Stimulated activated CD8-positive, alpha-beta memory T cell treated with anti-CD3 and anti-CD28 coated beads, Interleukin-7, amount 100 ng/mL, for 4 hours (primary cell): ENCODE measurements around the gene ONECUT2.

Experiments
- DNase-seq, 2 donors: peaks; one replicate each; pipeline ENCODE4 v3.0.0-alpha.2; 2020; ENCODE audit warnings: low read depth in 2 of 2

The ONECUT2 gene

DNA sequence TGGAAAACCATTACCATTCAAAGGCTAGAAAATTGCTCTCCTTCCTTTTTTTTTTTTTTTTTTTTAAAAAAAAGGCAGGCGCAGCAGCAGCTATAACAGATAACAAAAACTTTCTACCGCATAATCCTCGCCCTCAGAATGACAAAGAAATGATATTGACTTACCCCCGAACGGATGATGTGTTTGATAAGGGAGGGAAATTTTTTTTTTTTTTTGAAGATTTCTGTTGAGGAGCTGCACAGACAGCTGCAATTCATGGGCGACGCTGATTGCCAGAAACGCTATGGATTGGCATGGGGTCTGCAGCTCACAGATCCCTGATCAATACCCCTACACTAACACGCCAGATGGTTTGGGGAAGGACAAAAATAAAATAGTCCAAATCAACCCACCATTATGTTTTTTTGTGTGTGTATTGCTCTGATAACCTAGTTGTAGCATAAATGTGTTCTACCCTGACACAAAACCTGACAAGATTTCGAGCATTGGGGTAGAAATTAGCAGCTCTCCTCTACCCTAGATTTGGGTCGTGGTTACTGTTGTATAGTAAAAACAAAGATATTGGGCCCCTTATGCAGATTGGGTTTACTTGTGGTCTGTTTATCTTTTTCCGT, 3.6 kb upstream of the ONECUT2 start:
- no peak for DNase-seq

DNA sequence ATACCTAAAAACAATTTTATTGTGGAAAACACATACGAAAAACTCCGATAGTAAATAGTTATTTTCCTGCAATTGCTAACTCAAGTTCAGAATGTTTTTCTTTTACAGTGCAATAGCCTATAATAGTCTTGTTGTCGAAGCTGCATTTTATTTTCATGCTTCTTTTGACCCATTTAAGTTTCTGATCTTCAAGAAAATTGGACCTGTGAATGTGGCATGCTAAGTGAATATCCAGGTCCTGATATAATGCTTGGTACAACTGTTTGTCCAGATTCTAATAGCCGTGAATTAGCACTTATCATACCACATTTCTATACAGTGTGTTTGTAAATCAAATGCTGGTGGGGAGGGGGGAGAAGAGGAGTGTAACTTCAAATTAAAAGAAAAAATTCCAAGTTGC, 3.0 kb upstream of the ONECUT2 start:
- DNase-seq, result no peak

DNA sequence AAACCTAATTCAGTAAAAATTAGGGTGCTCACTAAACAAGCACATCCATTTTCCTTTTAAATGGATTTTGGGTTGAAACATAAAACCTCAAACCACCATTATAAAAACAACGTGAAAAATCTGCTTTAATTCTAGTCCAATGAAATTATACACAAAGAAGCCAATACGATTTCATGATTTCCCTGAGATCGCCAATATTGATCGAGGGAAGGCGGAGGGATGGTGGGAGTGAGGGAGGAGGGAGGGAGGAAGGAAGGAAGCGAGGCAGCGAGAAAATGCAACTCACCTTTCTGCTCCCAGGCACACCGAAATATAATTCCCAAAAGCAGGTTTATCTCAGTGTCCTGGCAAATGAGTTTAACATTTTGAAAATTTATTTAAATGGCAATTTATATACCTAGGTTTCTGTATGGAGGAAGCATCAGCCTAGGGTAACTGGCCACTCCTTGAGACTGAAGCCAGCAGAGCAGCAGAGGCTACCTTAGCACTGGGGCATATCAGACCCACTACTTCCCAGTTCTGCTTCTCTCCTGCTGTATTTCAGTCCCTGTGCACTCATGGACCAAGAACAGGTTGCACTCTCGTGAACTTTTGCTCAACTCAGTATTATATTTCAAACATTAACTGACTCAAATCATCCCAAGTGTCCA, 2.3 kb upstream of the ONECUT2 start:
- DNase-seq, result no peak

DNA sequence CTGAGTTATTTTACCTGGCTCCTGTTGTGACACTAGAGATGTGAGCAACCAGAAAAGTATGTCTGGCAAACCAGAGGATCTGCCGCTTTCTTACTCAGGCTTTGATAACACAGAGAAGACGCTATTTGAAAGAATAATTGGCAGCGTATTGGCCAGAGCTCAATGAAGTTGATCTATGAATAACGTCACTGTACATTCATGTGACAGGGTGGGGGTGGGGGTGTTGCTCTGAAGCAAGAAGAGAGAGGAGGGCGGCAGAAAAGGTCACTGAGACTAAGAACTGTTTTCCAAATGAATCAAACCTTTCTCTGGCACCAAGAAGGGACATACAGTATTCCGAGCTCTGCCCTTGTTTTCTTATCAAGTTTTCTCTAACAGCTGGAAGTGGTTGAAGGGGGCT, 1.7 kb upstream of the ONECUT2 start:
- DNase-seq, result no peak

DNA sequence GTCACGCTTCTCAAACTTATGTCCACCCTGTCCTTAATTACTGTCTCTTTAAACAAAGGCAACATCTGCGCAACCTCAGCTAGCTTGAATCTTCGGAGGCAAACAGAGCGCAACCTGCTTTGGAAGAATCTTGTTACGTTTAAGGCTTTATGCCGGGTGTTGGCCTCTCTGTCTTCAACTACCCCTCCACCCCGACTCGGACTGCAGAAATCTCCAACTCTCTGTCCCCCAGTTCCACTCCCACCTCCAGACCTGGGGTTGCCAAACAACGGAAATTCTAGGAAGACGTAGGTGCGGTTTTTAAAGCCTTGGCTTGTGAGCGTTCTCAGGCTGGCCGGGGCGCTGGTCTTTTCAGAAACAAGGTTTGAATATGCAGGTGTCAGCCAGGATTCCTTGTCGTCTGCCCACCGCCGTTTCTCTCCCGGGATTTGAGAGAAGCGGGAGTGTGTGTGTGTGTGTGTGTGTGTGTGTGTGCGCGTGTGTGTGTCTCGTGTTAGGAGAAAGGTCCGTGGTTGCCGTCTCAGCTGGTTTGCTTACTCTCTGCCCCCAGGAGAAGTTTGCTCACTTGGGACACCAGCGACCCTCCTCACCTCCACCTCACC, 1.1 kb upstream of the ONECUT2 start:
- DNase-seq, result no peak

DNA sequence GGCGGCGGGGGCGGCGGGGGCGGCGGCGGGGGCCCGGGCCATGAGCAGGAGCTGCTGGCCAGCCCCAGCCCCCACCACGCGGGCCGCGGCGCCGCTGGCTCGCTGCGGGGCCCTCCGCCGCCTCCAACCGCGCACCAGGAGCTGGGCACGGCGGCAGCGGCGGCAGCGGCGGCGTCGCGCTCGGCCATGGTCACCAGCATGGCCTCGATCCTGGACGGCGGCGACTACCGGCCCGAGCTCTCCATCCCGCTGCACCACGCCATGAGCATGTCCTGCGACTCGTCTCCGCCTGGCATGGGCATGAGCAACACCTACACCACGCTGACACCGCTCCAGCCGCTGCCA, 644 bp downstream of the ONECUT2 start:
- DNase-seq, result no peak

DNA sequence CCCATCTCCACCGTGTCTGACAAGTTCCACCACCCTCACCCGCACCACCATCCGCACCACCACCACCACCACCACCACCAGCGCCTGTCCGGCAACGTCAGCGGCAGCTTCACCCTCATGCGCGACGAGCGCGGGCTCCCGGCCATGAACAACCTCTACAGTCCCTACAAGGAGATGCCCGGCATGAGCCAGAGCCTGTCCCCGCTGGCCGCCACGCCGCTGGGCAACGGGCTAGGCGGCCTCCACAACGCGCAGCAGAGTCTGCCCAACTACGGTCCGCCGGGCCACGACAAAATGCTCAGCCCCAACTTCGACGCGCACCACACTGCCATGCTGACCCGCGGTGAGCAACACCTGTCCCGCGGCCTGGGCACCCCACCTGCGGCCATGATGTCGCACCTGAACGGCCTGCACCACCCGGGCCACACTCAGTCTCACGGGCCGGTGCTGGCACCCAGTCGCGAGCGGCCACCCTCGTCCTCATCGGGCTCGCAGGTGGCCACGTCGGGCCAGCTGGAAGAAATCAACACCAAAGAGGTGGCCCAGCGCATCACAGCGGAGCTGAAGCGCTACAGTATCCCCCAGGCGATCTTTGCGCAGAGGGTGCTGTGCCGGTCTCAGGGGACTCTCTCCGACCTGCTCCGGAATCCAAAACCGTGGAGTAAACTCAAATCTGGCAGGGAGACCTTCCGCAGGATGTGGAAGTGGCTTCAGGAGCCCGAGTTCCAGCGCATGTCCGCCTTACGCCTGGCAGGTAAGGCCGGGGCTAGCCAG, 1.2 kb downstream of the ONECUT2 start:
- DNase-seq, result no peak

DNA sequence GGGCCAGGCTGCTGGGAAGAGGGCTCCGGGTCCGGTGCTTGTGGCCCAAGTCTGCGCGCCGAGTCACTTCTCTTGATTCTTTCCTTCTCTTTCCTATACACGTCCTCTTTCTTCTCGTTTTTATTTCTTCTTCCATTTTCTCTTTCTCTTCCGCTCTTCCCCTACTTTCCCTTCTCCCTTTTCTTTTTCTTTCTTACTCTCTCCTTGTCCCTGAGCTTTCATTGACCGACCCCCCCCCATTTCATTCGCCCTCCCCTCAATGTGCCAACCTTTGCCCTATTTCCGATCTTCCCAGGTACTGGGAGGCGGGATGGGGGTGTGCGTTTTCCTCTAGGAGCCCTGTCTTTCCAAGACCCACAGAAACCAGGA, 1.8 kb downstream of the ONECUT2 start:
- no peak for DNase-seq

DNA sequence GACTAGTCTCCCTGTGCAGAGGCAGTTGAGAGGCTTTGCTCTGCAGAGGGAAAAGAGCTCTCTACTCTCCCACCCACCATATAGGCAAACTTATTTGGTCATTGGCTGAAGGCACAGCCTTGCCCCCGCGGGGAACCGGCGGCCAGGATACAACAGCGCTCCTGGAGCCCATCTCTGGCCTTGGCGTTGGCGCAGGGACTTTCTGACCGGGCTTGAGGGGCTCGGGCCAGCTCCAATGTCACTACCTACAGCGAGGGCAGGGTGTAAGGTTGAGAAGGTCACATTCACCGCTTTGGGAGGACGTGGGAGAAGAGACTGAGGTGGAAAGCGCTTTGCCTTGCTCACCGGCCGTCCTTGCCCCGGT, 2.2 kb downstream of the ONECUT2 start:
- no peak for DNase-seq

DNA sequence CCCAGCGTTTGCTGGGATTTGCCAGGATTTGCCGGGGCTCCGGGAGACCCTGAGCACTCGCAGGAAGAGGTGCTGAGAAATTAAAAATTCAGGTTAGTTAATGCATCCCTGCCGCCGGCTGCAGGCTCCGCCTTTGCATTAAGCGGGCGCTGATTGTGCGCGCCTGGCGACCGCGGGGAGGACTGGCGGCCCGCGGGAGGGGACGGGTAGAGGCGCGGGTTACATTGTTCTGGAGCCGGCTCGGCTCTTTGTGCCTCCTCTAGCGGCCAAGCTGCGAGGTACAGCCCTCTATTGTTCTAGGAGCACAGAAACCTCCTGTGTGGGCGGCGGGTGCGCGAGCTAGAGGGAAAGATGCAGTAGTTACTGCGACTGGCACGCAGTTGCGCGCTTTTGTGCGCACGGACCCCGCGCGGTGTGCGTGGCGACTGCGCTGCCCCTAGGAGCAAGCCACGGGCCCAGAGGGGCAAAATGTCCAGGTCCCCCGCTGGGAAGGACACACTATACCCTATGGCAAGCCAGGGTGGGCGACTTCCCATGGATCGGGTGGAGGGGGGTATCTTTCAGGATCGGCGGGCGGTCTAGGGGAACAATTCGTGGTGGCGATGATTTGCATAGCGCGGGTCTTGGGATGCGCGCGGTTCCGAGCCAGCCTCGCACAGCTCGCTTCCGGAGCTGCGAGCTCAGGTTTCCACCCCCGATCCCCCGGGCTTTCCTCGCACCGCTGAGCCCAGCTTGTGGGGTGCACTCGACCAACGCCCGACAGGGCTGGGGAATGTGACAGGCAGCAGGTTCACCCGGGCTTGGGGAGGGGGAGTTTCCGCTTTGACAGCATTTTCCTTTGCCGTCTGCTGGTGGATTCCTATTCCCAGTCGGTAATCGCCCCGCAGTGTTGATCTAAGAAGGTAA, 2.8 kb downstream of the ONECUT2 start:
- DNase-seq, result no peak

DNA sequence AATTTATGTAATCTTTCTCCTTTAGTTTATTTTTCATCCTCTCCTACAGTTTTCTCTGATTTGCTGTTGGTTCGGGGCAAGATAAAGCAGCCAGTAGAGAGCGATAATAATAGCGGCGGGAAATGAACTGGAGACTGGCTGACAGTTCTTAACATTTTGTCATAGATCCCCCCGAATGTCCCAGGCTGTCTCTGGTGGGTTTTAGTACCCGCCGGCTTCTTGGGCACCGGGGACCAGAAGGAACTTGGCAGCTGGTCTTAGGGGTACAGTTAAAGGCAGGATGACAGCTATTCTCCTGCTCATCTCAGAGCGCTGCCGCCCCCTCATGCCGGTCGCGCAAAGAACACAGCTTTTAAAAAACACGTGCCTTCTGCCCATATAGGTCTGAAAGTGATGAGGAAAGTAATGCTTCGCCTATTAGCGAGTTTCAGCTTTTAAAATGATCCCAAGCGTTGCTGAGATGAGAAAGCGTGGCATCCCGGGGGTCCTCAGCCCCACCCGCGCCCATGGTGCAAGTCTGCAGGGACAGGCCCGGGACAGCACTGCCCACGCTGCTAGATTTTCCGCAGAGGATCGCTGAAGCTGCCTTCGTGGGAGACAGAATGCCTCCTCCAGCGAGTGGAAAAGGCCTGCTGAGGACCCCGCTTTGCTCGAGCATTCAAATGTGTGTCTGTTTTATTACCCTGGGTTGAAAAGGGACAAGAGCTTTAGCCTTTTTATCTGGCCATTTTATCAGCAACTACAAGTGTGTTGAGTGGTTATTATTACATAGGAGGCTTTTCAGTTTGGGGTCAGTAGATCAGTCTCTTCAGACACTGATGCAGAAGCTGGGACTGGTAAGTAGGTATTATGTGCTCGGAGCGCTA, 3.8 kb downstream of the ONECUT2 start:
- no peak for DNase-seq

DNA sequence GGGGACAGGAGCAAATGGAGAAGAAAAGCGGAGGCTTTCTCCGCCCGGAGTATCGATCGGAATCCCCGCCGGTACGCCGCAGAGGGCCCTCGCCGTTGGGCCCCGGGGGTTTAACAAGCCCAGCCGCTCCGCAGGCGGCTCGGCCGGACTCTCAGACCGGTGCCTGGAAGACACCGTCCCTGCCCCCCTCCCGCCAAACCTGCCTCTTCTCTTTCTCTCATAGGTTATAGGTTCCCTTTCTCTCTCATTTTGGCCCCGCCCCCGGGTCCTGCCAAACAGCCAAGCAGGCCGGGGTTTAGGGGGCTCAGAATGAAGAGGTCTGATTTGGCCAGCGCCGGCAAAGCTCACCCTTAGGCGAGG, 4.4 kb downstream of the ONECUT2 start:
- no peak for DNase-seq

DNA sequence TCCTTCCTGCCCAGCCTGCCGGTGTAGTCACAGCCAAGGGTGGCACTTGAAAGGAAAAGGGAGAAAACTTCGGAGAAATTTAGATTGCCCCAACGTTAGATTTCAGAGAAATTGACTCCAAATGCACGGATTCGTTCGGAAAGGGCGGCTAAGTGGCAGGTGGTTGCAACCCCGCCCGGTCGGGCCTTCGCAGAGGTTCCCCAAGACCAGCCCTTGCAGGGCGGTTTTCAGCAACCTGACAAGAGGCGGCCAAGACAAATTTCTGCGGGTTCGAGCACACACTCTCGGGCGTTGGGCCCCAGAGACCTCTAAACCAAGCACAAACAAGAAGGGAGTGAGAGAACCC, 4.8 kb downstream of the ONECUT2 start:
- no peak for DNase-seq

DNA sequence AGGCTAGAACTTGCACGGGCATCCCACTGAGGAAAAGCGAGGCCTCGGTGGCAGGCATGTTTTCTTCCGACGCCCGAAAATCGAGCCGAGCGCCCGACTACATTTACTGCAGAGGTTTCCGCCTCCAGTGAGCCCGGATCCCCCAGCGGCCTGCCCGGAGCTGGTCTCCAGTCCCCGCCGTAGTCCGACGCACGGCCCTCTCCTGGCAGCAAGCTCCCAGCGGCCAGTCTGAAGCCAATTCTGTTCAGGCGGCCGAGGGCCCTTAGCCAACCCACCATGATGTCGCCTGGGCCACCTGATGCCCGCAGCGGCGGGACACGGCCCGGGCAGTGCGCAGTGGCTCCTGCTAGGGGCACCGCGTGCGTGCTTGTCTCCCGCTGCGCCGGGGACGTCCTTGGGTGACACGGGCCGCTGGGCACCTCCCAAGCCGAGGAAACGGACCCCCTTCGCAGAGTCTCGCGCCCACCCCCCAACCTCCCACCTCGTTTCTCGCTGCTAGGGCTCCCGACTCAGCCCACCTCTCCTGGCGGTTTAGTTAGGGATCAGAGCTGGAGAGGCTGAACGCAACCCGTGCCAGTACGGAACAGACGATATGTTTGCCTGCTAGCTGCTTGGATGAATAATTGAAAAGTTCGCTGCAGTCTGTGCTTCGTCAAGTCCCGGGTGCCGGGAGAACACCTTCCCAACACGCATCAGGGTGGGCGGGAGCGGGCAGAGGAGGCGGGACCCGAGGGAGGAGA, 5.3 kb downstream of the ONECUT2 start:
- DNase-seq, result no peak

DNA sequence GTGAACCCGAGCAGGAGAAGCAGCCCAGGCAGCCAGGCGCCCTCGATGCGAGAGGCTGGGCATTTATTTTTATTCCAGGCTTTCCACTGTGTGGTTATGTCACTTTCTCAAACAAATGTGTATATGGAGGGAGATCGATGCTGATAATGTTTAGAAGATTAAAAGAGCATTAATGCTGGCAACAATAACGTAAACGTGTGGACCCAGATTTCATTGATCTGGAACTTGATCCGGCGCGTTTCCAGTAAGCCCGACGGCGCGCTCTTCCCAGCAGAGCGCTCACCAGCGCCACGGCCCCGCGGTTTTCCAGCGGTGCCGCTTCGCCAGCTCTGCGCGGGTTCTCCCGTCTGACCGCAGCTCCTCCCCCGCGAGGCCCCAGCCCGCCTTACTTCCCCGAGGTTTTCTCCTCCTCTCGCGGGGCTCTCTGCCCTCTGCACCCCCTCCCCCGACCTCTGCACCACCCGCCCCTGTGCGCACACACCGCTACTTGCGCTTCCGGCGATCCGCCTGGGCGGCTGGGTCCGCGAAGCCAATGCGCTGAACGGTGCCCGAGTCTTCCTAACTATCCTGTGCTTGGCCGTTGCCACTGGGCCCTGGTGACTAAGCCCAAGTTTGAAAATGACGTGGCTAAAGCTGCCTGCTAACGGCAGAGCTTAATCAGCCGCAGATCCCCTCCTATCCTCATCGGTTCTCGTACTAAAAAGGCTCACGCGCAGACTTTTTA, 6.1 kb downstream of the ONECUT2 start:
- no peak for DNase-seq

DNA sequence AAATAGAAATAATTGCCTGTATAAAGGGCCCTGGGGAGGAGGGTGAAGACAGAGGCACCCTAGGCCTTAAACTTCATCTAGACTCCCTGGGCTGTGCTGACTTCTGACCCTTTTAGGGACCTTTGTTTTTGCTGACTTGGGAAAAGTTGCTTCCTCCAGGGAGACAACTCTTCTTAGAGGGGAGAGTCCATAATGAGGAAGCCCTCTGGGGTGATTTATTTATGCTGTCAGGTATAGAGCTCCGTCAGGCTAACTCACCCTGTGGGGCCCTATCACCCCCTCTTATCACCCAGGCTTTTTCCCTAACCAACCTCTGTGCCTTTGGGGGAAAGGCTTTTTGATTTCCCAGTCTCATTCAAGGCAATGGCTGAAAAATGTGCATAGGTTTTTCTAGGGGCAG, 8.1 kb downstream of the ONECUT2 start:
- DNase-seq, result no peak

DNA sequence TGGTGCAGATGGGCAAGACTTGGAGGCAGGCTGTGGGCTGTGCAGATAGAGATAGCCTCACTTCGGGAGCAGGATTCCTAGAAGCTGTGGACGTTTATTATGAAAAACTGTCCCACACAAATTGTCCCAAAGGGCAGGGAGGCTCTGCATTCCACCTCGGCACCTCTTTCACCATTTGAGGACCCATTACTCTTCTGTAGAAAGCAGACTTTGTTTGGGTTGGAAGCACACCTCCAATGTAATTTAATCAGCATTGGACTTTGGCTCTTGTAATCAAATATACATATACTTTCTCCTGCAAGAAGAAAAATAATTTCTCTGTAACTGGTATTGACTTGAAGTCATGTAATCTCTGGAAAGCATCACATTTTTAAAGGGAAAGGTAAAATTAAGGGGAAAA, 8.5 kb downstream of the ONECUT2 start:
- DNase-seq, result no peak

DNA sequence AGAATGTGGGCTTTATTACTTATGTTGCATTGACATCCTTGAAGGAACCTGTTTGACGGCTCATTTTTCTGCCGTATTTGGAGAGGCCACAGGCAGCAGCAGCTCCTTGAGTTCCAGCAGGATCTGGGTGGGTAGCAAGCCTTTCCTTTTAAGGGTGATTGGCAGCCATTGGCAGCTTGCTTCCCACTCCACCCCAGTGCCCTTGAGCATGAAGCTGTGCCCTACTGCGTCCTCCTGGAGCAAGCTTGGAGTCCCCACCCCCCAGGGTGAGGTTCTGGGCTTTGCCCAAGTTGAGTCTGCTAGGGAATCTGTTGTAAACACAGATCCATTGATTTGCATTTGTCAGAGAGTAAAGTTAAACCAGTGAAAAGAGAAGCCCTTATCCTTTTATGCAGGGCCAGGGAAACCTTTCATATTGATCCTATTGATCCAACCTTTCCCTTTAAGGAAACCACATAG, 9.2 kb downstream of the ONECUT2 start:
- DNase-seq, result no peak

DNA sequence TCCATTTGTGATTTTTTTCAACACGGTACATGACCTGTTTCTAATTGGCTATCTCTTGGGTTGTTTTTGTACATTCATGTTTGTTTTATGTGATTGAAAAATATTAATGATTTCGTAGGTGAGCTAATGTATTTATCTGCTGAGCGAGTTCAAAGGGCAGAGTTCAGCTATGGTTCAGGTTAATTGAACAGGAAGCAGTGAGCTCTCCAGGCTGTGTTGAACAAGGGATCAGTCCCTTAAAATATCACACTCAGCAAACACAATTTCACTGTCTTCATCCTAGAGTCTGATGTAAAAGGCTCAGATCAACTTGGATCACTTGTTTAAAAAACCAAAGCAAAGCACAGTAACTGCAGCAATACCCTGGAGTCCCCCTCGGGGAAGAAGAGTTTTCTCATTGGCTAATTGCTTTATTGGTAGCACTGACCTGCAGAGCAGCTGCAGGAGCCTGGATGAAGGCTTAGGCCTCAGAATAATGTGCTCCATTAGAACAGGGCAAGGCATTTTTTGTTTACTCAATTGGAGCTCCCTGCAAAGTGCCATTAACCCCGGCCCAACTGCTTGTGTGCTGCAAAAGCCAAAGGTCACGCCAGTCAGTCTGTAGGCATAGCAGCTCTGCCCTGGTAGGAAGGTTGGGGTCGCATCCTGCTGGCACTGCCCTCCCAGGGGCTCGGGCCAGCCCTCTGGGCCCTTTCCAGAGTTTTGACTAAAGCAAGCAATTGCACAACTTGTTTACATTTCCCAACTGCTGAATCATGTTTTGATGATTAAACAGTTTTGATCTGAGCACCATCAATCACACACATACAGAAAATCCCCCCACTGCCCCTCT, 10.5 kb downstream of the ONECUT2 start:
- DNase-seq, result no peak
